Activated T-helper 1 cell treated with Interleukin-2 at 50 U/mL for 16 hours (primary cell): ENCODE measurements around the gene ATF3.
"Not testable (repeated sequence)": the region's sequence is repeated elsewhere in the genome, so short reads cannot be mapped to it uniquely, and the experiment has no call there.

ENCODE experiments used
- DNase-seq: peaks from one replicate; pipeline ENCODE4 v3.0.0-alpha.2; 2020; ENCODE audit warnings: low read depth

The ATF3 gene

GRCh38 chr1:212651521-212651920 is 43.0 kb downstream of the ATF3 start:
- no peak for DNase-seq

GRCh38 chr1:212651977-212652376 is 43.4 kb downstream of the ATF3 start:
- DNase-seq: no peak

GRCh38 chr1:212652609-212653008 is 44.0 kb downstream of the ATF3 start:
- DNase-seq: no peak

GRCh38 chr1:212655668-212656440 is 47.3 kb downstream of the ATF3 start:
- no peak for DNase-seq

- no peak for DNase-seq
Observed at GRCh38 chr1:212656730-212657129, 48.2 kb downstream of the ATF3 start.

- DNase-seq: not testable (repeated sequence)
Observed at GRCh38 chr1:212658250-212658649, 49.7 kb downstream of the ATF3 start.

- DNase-seq: no peak
Observed at GRCh38 chr1:212664409-212665199, 56.0 kb downstream of the ATF3 start.

GRCh38 chr1:212665241-212666115 is 56.9 kb downstream of the ATF3 start:
- DNase-seq: peak; percentile 58

GRCh38 chr1:212666116-212666775 is 57.7 kb downstream of the ATF3 start:
- no peak for DNase-seq

GRCh38 chr1:212667223-212668139 is 58.9 kb downstream of the ATF3 start:
- DNase-seq: no peak

- DNase-seq: no peak
Observed at GRCh38 chr1:212668477-212668876, 59.9 kb downstream of the ATF3 start.

GRCh38 chr1:212669102-212669501 is 60.5 kb downstream of the ATF3 start:
- no peak for DNase-seq

GRCh38 chr1:212669600-212669999 is 61.0 kb downstream of the ATF3 start:
- no peak for DNase-seq

GRCh38 chr1:212670301-212670700 is 61.7 kb downstream of the ATF3 start:
- DNase-seq: no peak
